ENCODE results near the gene ZNFX1. TPM values are rescaled to one million over a fixed set of nuclear protein-coding genes. Genes with fewer than 3 reads are reported as not detected.

The ZNFX1 gene
- total RNA-seq, 1 donor from 2014 or later, result 27.5 TPM

DNA sequence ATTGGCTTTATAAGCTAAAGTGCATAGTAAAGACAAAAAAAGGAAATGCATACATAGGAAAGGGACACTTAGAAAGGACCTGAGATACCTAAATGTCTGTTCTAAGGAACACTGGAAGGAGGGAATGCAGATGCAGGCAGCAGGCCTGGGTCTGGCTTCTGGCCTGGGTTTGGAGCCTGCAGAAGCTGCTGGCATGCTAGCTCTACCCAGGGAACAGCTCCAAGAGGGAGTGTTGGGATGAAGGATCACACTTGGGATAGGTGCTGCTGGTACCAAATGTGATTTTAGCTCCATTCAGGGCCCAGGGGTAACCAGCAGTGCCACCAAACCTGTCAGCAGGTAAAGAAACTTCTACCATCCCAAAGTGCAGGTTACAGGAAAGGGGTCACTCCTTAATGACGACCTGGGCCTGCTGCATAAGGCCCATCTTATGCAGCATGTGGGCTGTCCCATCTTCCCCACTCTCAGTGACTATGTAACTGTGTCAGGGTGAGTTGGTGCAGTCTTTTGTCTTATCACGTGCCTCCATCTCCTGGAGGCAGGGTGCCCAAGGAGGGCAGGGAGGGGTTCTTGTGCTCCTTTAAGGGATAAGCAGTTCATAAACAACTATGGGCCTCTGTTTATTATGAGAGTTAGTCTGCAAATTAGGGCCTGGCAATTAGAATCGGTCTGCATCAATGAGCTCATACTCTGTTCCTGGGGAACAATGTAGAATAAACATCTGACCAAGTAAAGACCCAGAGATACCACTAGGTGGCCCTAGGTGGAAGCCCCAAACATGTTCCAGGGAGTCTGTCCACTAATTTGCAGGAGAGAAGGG is 31.7 kb downstream of the ZNFX1 start:
- intact Hi-C loops (cut with DNase I), result no loop called here
- Histone ChIP-seq H3K27ac (no peak overlapping the region), H3K4me1 (peaks cover 8% of the 10 kb centered on the region), H3K27me3 (no peaks in the 10 kb centered on the region), H3K4me3 (no peak overlapping the region), H3K9me3 (no peaks in the 10 kb centered on the region), H3K36me3 (peaks cover under 1 to 87% of the 10 kb centered on the region in 2 donors)
- no peak for DNase-seq (ENCODE audit: extremely low spot score in 2 of 2)
- TF ChIP-seq POLR2AphosphoS5 (IDR thresholded peaks at IDR 0.05; ENCODE audit: insufficient read depth in 1 of 2, low read depth in 1 of 2), result no peak
- TF ChIP-seq, protein P1, sequence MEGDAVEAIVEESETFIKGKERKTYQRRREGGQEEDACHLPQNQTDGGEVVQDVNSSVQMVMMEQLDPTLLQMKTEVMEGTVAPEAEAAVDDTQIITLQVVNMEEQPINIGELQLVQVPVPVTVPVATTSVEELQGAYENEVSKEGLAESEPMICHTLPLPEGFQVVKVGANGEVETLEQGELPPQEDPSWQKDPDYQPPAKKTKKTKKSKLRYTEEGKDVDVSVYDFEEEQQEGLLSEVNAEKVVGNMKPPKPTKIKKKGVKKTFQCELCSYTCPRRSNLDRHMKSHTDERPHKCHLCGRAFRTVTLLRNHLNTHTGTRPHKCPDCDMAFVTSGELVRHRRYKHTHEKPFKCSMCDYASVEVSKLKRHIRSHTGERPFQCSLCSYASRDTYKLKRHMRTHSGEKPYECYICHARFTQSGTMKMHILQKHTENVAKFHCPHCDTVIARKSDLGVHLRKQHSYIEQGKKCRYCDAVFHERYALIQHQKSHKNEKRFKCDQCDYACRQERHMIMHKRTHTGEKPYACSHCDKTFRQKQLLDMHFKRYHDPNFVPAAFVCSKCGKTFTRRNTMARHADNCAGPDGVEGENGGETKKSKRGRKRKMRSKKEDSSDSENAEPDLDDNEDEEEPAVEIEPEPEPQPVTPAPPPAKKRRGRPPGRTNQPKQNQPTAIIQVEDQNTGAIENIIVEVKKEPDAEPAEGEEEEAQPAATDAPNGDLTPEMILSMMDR (IDR thresholded peaks at IDR 0.05), result peak in 1 of 3 experiments; percentile 49

DNA sequence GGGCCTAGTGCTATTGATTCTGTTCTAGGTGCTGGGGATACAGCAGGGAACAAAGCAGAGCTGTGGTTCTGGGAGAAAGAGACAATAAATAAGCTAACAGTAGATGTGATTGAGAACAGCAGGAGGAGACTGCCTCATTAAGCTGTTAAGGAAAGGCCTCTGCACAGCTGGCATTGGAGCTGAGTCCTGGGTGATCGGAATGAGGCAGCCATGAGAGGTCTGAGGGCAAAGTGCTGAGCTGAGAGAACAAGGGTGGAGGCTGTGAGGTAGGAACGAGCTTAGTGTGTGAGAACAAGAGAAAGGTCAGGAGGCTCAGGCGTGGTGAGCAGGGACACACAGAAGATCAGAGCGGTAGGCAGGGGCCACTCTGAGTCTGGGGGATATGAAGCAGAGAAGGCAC is 40.3 kb downstream of the ZNFX1 start:
- no peaks in the 10 kb centered on the region for H3K9me3 ChIP-seq
- no peak overlapping the region for H3K27ac ChIP-seq
- H3K4me1 ChIP-seq, result no peaks in the 10 kb centered on the region
- no peak for DNase-seq (ENCODE audit: extremely low spot score in 2 of 2)
- no peaks in the 10 kb centered on the region for H3K27me3 ChIP-seq
- intact Hi-C loops (cut with DNase I), result no loop called here
- no peak overlapping the region for H3K4me3 ChIP-seq
- TF ChIP-seq, protein P1 (IDR thresholded peaks at IDR 0.05), result no peak
- no peak for TF ChIP-seq POLR2A (IDR thresholded peaks at IDR 0.05)
- TF ChIP-seq POLR2AphosphoS5 (IDR thresholded peaks at IDR 0.05; ENCODE audit: insufficient read depth in 1 of 2, low read depth in 1 of 2), result no peak
- peaks cover 8 to 96% of the 10 kb centered on the region in 2 donors for H3K36me3 ChIP-seq

DNA sequence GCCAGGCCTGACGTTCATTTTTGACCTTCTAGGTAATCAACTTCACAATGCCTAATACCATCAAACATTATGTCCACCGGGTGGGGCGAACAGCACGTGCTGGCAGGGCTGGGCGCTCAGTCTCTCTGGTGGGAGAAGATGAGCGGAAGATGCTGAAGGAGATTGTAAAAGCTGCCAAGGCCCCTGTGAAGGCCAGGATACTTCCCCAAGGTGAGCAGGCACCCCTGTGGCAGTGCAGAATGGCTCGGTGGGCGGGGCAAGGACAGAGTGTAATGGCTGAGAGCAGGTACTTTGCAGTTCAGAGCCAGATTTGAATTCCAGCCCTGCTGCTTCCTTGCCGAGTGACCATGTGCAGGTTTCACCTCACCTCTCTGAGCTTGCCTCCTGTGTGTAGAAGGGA is 41.6 kb downstream of the ZNFX1 start:
- Histone ChIP-seq H3K27me3 (no peaks in the 10 kb centered on the region), H3K9me3 (no peaks in the 10 kb centered on the region), H3K4me3 (no peak overlapping the region), H3K4me1 (no peaks in the 10 kb centered on the region), H3K36me3 (peaks cover 8 to 96% of the 10 kb centered on the region in 2 donors), H3K27ac (no peak overlapping the region)
- no peak for DNase-seq (ENCODE audit: extremely low spot score in 2 of 2)
- TF ChIP-seq POLR2AphosphoS5 (IDR thresholded peaks at IDR 0.05; ENCODE audit: insufficient read depth in 1 of 2, low read depth in 1 of 2), result no peak
- no peak for TF ChIP-seq POLR2A (IDR thresholded peaks at IDR 0.05)
- intact Hi-C loops (cut with DNase I), result no loop called here

DNA sequence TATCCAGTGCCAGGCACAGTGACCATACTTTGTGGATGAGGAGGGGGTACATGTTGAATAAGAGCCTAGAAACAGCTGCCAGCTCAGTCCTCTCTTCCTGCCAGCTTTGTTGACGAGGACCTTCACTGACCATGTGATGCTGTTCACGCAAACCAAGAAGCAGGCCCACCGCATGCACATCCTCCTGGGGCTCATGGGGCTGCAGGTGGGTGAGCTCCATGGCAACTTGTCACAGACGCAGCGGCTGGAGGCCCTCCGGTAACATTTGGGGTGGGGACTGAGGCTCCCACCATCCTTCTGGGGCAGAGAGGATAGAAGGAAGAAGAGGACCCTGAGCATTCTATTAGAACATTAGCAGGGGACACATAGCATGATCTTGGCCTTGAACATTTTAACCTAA is 43.0 kb downstream of the ZNFX1 start:
- peaks cover 7 to 96% of the 10 kb centered on the region in 2 donors for H3K36me3 ChIP-seq
- no peaks in the 10 kb centered on the region for H3K9me3 ChIP-seq
- no peak overlapping the region for H3K4me3 ChIP-seq
- TF ChIP-seq POLR2AphosphoS5 (IDR thresholded peaks at IDR 0.05; ENCODE audit: insufficient read depth in 1 of 2, low read depth in 1 of 2), result no peak
- TF ChIP-seq, protein P1 (IDR thresholded peaks at IDR 0.05), result no peak
- no peak for TF ChIP-seq POLR2A (IDR thresholded peaks at IDR 0.05)
- H3K27me3 ChIP-seq, result no peaks in the 10 kb centered on the region
- H3K27ac ChIP-seq, result no peak overlapping the region
- H3K4me1 ChIP-seq, result no peaks in the 10 kb centered on the region
- no peak for DNase-seq (ENCODE audit: extremely low spot score in 2 of 2)
- intact Hi-C loops (cut with DNase I), result no loop called here

DNA sequence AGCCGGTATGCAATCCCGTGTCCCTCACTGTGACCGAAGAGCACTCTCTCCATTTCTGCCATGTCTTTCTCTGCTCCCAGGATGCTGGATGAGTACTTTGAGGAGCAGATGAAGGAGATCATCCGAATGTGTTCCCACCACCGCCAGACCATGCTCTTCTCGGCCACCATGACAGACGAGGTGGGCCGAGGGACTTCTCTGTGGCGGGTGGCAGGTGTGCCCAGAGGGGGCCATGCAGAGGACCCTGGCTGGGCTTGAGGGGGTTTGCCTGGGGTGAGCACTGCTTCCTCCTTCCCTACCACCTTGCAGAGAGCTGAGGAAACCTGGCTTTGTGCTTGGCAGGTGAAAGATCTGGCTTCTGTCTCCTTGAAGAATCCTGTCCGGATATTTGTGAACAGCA is 44.6 kb downstream of the ZNFX1 start:
- Histone ChIP-seq H3K4me3 (no peak overlapping the region), H3K27ac (no peak overlapping the region), H3K27me3 (no peaks in the 10 kb centered on the region), H3K36me3 (peaks cover 7 to 96% of the 10 kb centered on the region in 2 donors), H3K9me3 (no peaks in the 10 kb centered on the region), H3K4me1 (no peaks in the 10 kb centered on the region)
- intact Hi-C loops (cut with DNase I), result no loop called here
- no peak for TF ChIP-seq POLR2AphosphoS5 (IDR thresholded peaks at IDR 0.05; ENCODE audit: insufficient read depth in 1 of 2, low read depth in 1 of 2)
- no peak for DNase-seq (ENCODE audit: extremely low spot score in 2 of 2)

DNA sequence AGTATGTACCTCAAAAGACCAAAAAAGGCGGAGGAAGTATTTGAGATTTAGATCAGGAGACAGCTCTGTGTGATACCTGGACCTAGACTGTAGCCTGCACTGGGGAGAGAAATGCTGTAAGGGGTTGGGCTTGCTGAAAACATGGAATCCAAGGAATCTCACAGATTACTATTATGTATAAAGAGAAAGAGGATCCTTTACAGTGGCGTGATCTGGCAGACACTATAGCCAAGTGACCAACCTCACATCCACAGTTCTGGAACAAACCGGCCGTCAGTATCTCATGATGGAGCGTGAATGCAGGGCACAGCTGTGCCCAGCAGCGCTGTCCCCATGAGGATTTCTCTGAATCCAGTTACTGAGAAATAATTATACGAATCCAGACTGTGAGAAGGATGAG is 46.4 kb downstream of the ZNFX1 start:
- no peak for TF ChIP-seq POLR2A (IDR thresholded peaks at IDR 0.05)
- no peak for TF ChIP-seq POLR2AphosphoS5 (IDR thresholded peaks at IDR 0.05; ENCODE audit: insufficient read depth in 1 of 2, low read depth in 1 of 2)
- TF ChIP-seq, protein P1 (IDR thresholded peaks at IDR 0.05), result no peak
- DNase-seq (ENCODE audit: extremely low spot score in 2 of 2), result no peak
- intact Hi-C loops (cut with DNase I), result no loop called here
- Histone ChIP-seq H3K36me3 (peaks cover 7 to 90% of the 10 kb centered on the region in 2 donors), H3K4me3 (no peak overlapping the region), H3K9me3 (no peaks in the 10 kb centered on the region), H3K4me1 (no peaks in the 10 kb centered on the region), H3K27ac (no peak overlapping the region), H3K27me3 (no peaks in the 10 kb centered on the region)

Measured in vagina (tissue), 2 donors.